GM19351 (cell line): Measurements from ENCODE around the gene TSSK6.

Experiments
- ATAC-seq: cut with Tn5 transposase; IDR thresholded peaks from one replicate; pipeline ENCODE4 v1.9.1; 2021; ENCODE audit warnings: mild to moderate bottlenecking, moderate library complexity; ENCODE audit not compliant: unreplicated experiment

Gene TSSK6

GRCh38 chr19:19514881-19515641, at the start of gene TSSK6:
TSSK6 (minus strand) TSS chr19:19515548; CDS start chr19:19515427, 121 bp downstream.
- ATAC-seq = no peak

- ATAC-seq = no peak
Observed at GRCh38 chr19:19563348-19563848, 48.0 kb upstream of the TSSK6 start.

- ATAC-seq = no peak
Observed at GRCh38 chr19:19562665-19563347, 47.5 kb upstream of the TSSK6 start.

- ATAC-seq = no peak
Observed at GRCh38 chr19:19561946-19562664, 46.8 kb upstream of the TSSK6 start.

GRCh38 chr19:19559931-19560330, 44.6 kb upstream of the TSSK6 start:
- ATAC-seq = no peak

GRCh38 chr19:19558636-19559035, 43.3 kb upstream of the TSSK6 start:
- no peak for ATAC-seq

GRCh38 chr19:19558055-19558454, 42.7 kb upstream of the TSSK6 start:
- ATAC-seq = no peak

- no peak for ATAC-seq
Observed at GRCh38 chr19:19554074-19555023, 39.0 kb upstream of the TSSK6 start.

- no peak for ATAC-seq
Observed at GRCh38 chr19:19553670-19554069, 38.3 kb upstream of the TSSK6 start.

- no peak for ATAC-seq
Observed at GRCh38 chr19:19552798-19553197, 37.5 kb upstream of the TSSK6 start.

GRCh38 chr19:19551853-19552192, 36.5 kb upstream of the TSSK6 start:
- ATAC-seq = no peak

- ATAC-seq = no peak
Observed at GRCh38 chr19:19550972-19551852, 35.9 kb upstream of the TSSK6 start.

GRCh38 chr19:19550485-19550929, 35.2 kb upstream of the TSSK6 start:
- no peak for ATAC-seq

- no peak for ATAC-seq
Observed at GRCh38 chr19:19549804-19550464, 34.6 kb upstream of the TSSK6 start.

GRCh38 chr19:19548915-19549759, 33.8 kb upstream of the TSSK6 start:
- no peak for ATAC-seq

- ATAC-seq = no peak
Observed at GRCh38 chr19:19547674-19548336, 32.5 kb upstream of the TSSK6 start.

- no peak for ATAC-seq
Observed at GRCh38 chr19:19546751-19547162, 31.4 kb upstream of the TSSK6 start.
